WTC11 (cell line): ENCODE measurements around the gene ADGRB3. TPM values are rescaled to one million over a fixed set of nuclear protein-coding genes. Genes with fewer than 3 reads are reported as not detected.

ENCODE experiments used
- ATAC-seq: fragments of 200-7000 bp; cut with Tn5 transposase; 2 replicates; pipeline ENCODE4 v1.10.0; 2021; ENCODE audit warnings: mild to moderate bottlenecking, moderate library complexity
- CTCF ChIA-PET: fragments of 300-600 bp; sonication (Branson Sonifier 250); formaldehyde crosslinking; loops from one replicate; lab custom pipeline; 2021; ENCODE audit warnings: antibody characterized with exemption; lab: Charles Lee
- POLR2A ChIA-PET: fragments of 350-600 bp; sonication (Branson Sonifier 250); formaldehyde crosslinking; loops from one replicate; lab custom pipeline; 2021; ENCODE audit warnings: antibody characterized with exemption; lab: Charles Lee
- DNase-seq: peaks from one replicate; pipeline ENCODE4 v3.0.0; 2021; ENCODE audit warnings: low spot score
- H3K27ac Mint-ChIP-seq: 2 replicates; pipeline ENCODE4 v1.8.0; 2021; ENCODE audit warnings: mixed read lengths
- H3K27me3 Mint-ChIP-seq: 2 replicates; pipeline ENCODE4 v1.8.0; 2021; ENCODE audit warnings: low read depth, mild to moderate bottlenecking, moderate library complexity, mixed read lengths
- H3K36me3 Mint-ChIP-seq: 2 replicates; pipeline ENCODE4 v1.8.0; 2021; ENCODE audit warnings: mixed read lengths
- H3K4me1 Mint-ChIP-seq: 2 replicates; pipeline ENCODE4 v1.8.0; 2022; ENCODE audit warnings: mixed read lengths
- H3K4me3 Mint-ChIP-seq: 2 replicates; pipeline ENCODE4 v1.8.0; 2021; ENCODE audit warnings: mild to moderate bottlenecking, moderate library complexity, mixed read lengths
- H3K9me3 Mint-ChIP-seq: 2 replicates; pipeline ENCODE4 v1.8.0; 2021; ENCODE audit warnings: mixed read lengths
- AFF4 ChIP-seq: sonication (generic); formaldehyde crosslinking; IDR thresholded peaks from 2 replicates; pipeline ENCODE4 v1.8.1; 2023; ENCODE audit warnings: mild to moderate bottlenecking, missing genetic modification reagents, borderline replicate concordance
- CBFB ChIP-seq: sonication (generic); formaldehyde crosslinking; IDR thresholded peaks from 2 replicates; pipeline ENCODE4 v1.8.1; 2022; ENCODE audit warnings: mild to moderate bottlenecking, low read depth, missing genetic modification reagents
- NR1H2 ChIP-seq: sonication (generic); formaldehyde crosslinking; IDR thresholded peaks from 2 replicates; pipeline ENCODE4 v1.9.0; 2021; ENCODE audit warnings: mild to moderate bottlenecking, moderate library complexity, missing genetic modification reagents
- SMAD4 ChIP-seq: sonication (generic); formaldehyde crosslinking; IDR thresholded peaks from 2 replicates; pipeline ENCODE4 v1.8.0; 2022; ENCODE audit warnings: mild to moderate bottlenecking, missing genetic modification reagents
- SP1 ChIP-seq: sonication (generic); formaldehyde crosslinking; conservative IDR thresholded peaks from 2 replicates; pipeline ENCODE4 v1.8.1; 2022; ENCODE audit warnings: missing genetic modification reagents
- TEAD4 ChIP-seq: sonication (generic); formaldehyde crosslinking; IDR thresholded peaks from 2 replicates; pipeline ENCODE4 v1.8.0; 2022; ENCODE audit warnings: mild to moderate bottlenecking, missing genetic modification reagents
- ZNF138 ChIP-seq: sonication (generic); formaldehyde crosslinking; conservative IDR thresholded peaks from 2 replicates; pipeline ENCODE4 v1.8.1; 2022; ENCODE audit warnings: mild to moderate bottlenecking, moderate library complexity, missing genetic modification reagents
- ZNF425 ChIP-seq: fragments of 250-450 bp; sonication (Bioruptor Pico); conservative IDR thresholded peaks from 2 replicates; pipeline ENCODE4 v1.9.0; 2021; ENCODE audit warnings: mild to moderate bottlenecking
- ZNF512 ChIP-seq: sonication (generic); formaldehyde crosslinking; IDR thresholded peaks from 2 replicates; pipeline ENCODE4 v1.8.1; 2022; ENCODE audit warnings: missing genetic modification reagents, borderline replicate concordance
- ZSCAN18 ChIP-seq: fragments of 250-450 bp; sonication (Bioruptor Pico); IDR thresholded peaks from 2 replicates; pipeline ENCODE4 v2.1.2; 2022; ENCODE audit warnings: mild to moderate bottlenecking, moderate library complexity
- total RNA-seq: library from RNA; stranded (reverse); gene quantifications from 3 replicates; pipeline ENCODE4 v1.2.3, GENCODE V29; 2021
- TF ChIP-seq, protein P1 (sequence below): sonication (generic); formaldehyde crosslinking; IDR thresholded peaks from 2 replicates; pipeline ENCODE4 v1.8.1; 2023; ENCODE audit warnings: mild to moderate bottlenecking, missing genetic modification reagents, moderate library complexity
- TF ChIP-seq, protein P2 (sequence below): sonication (generic); formaldehyde crosslinking; IDR thresholded peaks from 2 replicates; pipeline ENCODE4 v1.8.0; 2022; ENCODE audit warnings: mild to moderate bottlenecking, missing genetic modification reagents
- TF ChIP-seq, protein P3 (sequence below): sonication (generic); formaldehyde crosslinking; IDR thresholded peaks from 2 replicates; pipeline ENCODE4 v1.8.1; 2022; ENCODE audit warnings: low read depth, mild to moderate bottlenecking, moderate library complexity, missing genetic modification reagents, borderline replicate concordance

Gene ADGRB3
- total RNA-seq, 1 experiment from 2014 or later, result 1.9 TPM

DNA sequence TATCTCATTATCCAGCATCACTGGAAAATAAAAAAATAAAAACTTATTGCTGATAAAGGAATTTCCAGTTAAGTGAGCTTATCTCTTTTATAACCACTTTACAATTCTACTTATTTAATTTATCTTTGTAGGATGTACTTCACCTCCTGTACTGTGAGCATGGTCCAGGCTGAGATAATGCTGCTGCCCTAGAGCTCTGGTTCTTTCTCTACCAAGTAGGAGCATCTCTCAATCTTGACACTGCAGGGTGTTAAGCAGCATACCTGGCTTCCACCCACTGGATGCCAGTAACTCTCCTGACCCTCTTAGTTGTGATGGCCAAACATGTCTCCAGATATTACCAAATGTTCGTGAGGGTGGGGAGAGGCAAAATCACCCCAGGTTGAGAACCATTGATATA, 454.5 kb downstream of the ADGRB3 start:
- TF ChIP-seq, protein P1, sequence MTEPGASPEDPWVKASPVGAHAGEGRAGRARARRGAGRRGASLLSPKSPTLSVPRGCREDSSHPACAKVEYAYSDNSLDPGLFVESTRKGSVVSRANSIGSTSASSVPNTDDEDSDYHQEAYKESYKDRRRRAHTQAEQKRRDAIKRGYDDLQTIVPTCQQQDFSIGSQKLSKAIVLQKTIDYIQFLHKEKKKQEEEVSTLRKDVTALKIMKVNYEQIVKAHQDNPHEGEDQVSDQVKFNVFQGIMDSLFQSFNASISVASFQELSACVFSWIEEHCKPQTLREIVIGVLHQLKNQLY (CRISPR knock-in tag), result no peak
- TF ChIP-seq ZNF512 (CRISPR knock-in tag), result no peak
- TF ChIP-seq, protein P2, sequence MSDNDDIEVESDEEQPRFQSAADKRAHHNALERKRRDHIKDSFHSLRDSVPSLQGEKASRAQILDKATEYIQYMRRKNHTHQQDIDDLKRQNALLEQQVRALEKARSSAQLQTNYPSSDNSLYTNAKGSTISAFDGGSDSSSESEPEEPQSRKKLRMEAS (CRISPR knock-in tag), result no peak
- TF ChIP-seq, all 79 proteins: peak for 0
- Mint-ChIP-seq H3K27ac (no peak overlapping the region), H3K27me3 (no peaks in the 10 kb centered on the region), H3K4me3 (no peak overlapping the region), H3K4me1 (peaks cover 2% of the 10 kb centered on the region; the same call in 1 of the 2 replicates), H3K9me3 (no peaks in the 10 kb centered on the region), H3K36me3 (no peaks in the 10 kb centered on the region)
- ChIA-PET CTCF (no interaction called here), POLR2A (no interaction called here)
- ATAC-seq (no peak), DNase-seq (no peak)

DNA sequence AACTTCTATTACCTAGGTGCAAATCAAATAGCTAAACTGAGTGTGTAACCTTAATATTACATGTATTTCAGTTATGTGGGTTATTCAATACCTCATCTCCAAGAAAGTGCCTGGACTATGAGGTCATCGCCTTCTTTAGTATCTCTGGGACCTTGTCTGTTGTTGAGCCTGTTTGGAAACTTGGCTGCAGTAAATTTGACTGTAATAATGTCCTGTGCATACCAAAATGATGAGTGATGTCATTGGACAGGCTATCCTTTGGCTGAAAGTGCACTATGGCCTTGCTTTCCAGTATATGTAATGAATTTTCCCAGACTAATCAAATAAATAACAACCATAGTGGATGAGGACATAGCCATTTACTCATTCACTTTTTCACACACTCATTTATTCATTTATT, 455.1 kb downstream of the ADGRB3 start:
- Mint-ChIP-seq H3K9me3 (no peaks in the 10 kb centered on the region), H3K27ac (no peak overlapping the region)
- no peak for DNase-seq
- no peak for ATAC-seq
- TF ChIP-seq ZNF425 (CRISPR knock-in tag) (no peak), NR1H2 (no peak), ZSCAN18 (no peak), CBFB (CRISPR knock-in tag) (no peak), SMAD4 (CRISPR knock-in tag) (no peak), TEAD4 (CRISPR knock-in tag) (no peak), AFF4 (CRISPR knock-in tag) (no peak), SP1 (CRISPR knock-in tag) (no peak), ZNF138 (CRISPR knock-in tag) (no peak)
- TF ChIP-seq, protein P3, sequence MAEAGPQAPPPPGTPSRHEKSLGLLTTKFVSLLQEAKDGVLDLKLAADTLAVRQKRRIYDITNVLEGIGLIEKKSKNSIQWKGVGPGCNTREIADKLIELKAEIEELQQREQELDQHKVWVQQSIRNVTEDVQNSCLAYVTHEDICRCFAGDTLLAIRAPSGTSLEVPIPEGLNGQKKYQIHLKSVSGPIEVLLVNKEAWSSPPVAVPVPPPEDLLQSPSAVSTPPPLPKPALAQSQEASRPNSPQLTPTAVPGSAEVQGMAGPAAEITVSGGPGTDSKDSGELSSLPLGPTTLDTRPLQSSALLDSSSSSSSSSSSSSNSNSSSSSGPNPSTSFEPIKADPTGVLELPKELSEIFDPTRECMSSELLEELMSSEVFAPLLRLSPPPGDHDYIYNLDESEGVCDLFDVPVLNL (CRISPR knock-in tag), result no peak
- TF ChIP-seq, protein P1 (CRISPR knock-in tag), result no peak
- TF ChIP-seq, all 79 proteins: peak for 0
- ChIA-PET POLR2A (no interaction called here), CTCF (no interaction called here)
- Mint-ChIP-seq H3K4me3 (no peak overlapping the region), H3K4me1 (peaks cover 2% of the 10 kb centered on the region; the same call in 1 of the 2 replicates), H3K27me3 (no peaks in the 10 kb centered on the region), H3K36me3 (no peaks in the 10 kb centered on the region)
